A549 (cell line): ENCODE measurements around the gene GATA3.

Experiments used
- FOSL2 ChIP-seq, 2 experiments: fragments of 450-650 bp in 1 of 2; fragments of >200 bp in 1 of 2; sonication (Bioruptor Twin) in 1 of 2; formaldehyde crosslinking; IDR thresholded peaks; 2 replicates each; pipeline versions ENCODE4 v1.5.0 to v1.6.1; 2016 to 2020; ENCODE audit warnings: mild to moderate bottlenecking in 1 of 2, moderate library complexity in 1 of 2
- NR3C1 ChIP-seq: fragments of >200 bp; sonication (Bioruptor Twin); formaldehyde crosslinking; IDR thresholded peaks from 3 replicates; pipeline ENCODE4 v1.6.1; 2017
- RAD21 ChIP-seq, 2 experiments: fragments of >200 bp in 1 of 2; sonication (Bioruptor Twin) in 1 of 2; formaldehyde crosslinking in 1 of 2; IDR thresholded peaks in 1 of 2; conservative IDR thresholded peaks in 1 of 2; 2 replicates in 1 of 2; 3 replicates in 1 of 2; pipeline ENCODE4 v1.6.1; 2012 to 2018; ENCODE audit warnings: inconsistent platforms in 1 of 2
- ZNF302 ChIP-seq: fragments of 250-450 bp; sonication (Bioruptor Pico); IDR thresholded peaks from 2 replicates; pipeline ENCODE4 v1.9.0; 2021; ENCODE audit warnings: inconsistent platforms, mild to moderate bottlenecking, moderate library complexity
- TF ChIP-seq, protein P1 (sequence below): IDR thresholded peaks from 2 replicates; pipeline ENCODE4 v1.6.1; 2012; ENCODE audit warnings: low read depth, borderline replicate concordance
- TF ChIP-seq, protein P2 (sequence below): fragments of >200 bp; sonication (Bioruptor Twin); formaldehyde crosslinking; IDR thresholded peaks from 3 replicates; pipeline ENCODE4 v1.5.1; 2016
- TF ChIP-seq, protein P3 (sequence below): IDR thresholded peaks from 2 replicates; pipeline ENCODE4 v1.6.1; 2012

DNA sequence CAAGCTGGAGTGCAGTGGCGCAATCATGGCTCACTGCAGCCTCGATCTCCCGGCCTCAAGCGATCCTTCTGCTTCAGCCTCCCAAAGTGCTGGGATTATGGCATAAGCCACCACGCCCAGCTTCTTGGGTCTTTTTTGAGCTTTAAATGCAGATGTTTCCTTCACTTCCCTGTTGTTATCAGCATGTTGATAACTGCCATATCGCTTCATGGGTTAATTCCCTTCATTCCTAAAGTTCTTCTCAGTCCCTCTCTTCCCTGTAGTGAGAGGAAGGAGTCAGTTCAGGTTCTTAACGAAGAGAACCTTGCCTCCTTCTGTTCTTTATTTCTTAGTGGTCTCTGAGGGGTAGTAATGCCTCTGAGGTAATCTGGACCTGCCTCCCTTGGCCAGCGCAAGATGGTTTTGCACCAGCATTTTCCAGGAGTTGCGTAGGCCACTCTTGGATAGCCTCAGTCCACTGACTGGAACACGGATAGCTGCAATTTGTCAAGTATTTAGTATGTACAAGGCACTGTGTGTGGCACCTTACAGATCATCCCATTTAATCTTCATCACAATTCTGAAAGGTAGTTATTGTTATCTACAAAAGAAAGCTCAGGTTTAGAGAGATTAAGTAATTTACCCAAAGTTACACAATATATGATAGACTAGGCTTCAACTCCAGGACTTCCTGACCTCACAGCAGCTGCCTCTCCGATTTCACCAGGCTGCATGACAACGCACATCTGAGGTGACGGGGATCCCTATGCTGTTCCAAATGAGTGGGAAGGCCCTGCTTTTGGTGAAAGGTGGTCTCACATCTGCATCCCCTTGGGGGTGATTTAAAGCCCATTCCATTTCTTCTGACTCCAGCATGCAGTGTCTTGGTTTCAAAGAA lies 60.5 kb downstream of the GATA3 start:
- TF ChIP-seq, protein P1, sequence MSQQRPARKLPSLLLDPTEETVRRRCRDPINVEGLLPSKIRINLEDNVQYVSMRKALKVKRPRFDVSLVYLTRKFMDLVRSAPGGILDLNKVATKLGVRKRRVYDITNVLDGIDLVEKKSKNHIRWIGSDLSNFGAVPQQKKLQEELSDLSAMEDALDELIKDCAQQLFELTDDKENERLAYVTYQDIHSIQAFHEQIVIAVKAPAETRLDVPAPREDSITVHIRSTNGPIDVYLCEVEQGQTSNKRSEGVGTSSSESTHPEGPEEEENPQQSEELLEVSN: no peak
- TF ChIP-seq RAD21 (conservative IDR thresholded peaks at IDR 0.05 in 1 of 2, IDR thresholded peaks at IDR 0.05 in 1 of 2): no peak
- TF ChIP-seq, protein P2, sequence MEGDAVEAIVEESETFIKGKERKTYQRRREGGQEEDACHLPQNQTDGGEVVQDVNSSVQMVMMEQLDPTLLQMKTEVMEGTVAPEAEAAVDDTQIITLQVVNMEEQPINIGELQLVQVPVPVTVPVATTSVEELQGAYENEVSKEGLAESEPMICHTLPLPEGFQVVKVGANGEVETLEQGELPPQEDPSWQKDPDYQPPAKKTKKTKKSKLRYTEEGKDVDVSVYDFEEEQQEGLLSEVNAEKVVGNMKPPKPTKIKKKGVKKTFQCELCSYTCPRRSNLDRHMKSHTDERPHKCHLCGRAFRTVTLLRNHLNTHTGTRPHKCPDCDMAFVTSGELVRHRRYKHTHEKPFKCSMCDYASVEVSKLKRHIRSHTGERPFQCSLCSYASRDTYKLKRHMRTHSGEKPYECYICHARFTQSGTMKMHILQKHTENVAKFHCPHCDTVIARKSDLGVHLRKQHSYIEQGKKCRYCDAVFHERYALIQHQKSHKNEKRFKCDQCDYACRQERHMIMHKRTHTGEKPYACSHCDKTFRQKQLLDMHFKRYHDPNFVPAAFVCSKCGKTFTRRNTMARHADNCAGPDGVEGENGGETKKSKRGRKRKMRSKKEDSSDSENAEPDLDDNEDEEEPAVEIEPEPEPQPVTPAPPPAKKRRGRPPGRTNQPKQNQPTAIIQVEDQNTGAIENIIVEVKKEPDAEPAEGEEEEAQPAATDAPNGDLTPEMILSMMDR: no peak
- TF ChIP-seq, protein P3, sequence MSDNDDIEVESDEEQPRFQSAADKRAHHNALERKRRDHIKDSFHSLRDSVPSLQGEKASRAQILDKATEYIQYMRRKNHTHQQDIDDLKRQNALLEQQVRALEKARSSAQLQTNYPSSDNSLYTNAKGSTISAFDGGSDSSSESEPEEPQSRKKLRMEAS: no peak
- no peak for TF ChIP-seq NR3C1
- no peak for TF ChIP-seq ZNF302 (CRISPR knock-in tag)
- TF ChIP-seq FOSL2 (IDR thresholded peaks at IDR 0.05): no peak
- TF ChIP-seq FOSL2 (CRISPR knock-in tag; IDR thresholded peaks at IDR 0.05): no peak
